Stimulated activated CD4-positive, alpha-beta T cell treated with anti-CD3 and anti-CD28 coated beads, Interleukin-4, amount 100 ng/mL, for 4 hours (primary cell): Measurements from ENCODE around the gene VPS39.

ENCODE experiments used
- DNase-seq, 2 experiments: peaks; one replicate each; pipeline ENCODE4 v3.0.0-alpha.2; 2020

The VPS39 gene

GRCh38 chr15:42157381-42157780 is 50.7 kb downstream of the VPS39 start:
- no peak for DNase-seq

- DNase-seq, result no peak
These were observed 51.7 kb downstream of the VPS39 start, which contains the start of gene PLA2G4F for GRCh38 chr15:42156243-42156922. TSS of gene PLA2G4F (minus strand) at chr15:42156636. CDS start at chr15:42156549, 87 bp downstream.

GRCh38 chr15:42155546-42156242 is 52.4 kb downstream of the VPS39 start:
- no peak for DNase-seq

GRCh38 chr15:42154956-42155355 is 53.1 kb downstream of the VPS39 start:
- DNase-seq, result no peak

GRCh38 chr15:42154212-42154941 is 53.7 kb downstream of the VPS39 start:
- no peak for DNase-seq

- no peak for DNase-seq
These were observed 54.3 kb downstream of the VPS39 start for GRCh38 chr15:42153874-42154211.

GRCh38 chr15:42152921-42153698 is 55.0 kb downstream of the VPS39 start:
- no peak for DNase-seq

- DNase-seq, result no peak
These were observed 55.7 kb downstream of the VPS39 start for GRCh38 chr15:42152196-42152920.

- no peak for DNase-seq
These were observed 56.4 kb downstream of the VPS39 start for GRCh38 chr15:42151736-42152135.

GRCh38 chr15:42151141-42151561 is 57.0 kb downstream of the VPS39 start:
- no peak for DNase-seq

- no peak for DNase-seq
These were observed 57.7 kb downstream of the VPS39 start for GRCh38 chr15:42150219-42150970.

- no peak for DNase-seq
These were observed 58.4 kb downstream of the VPS39 start for GRCh38 chr15:42149493-42150218.

- no peak for DNase-seq
These were observed 59.2 kb downstream of the VPS39 start for GRCh38 chr15:42148808-42149492.

- no peak for DNase-seq
These were observed 60.7 kb downstream of the VPS39 start for GRCh38 chr15:42147431-42147735.

GRCh38 chr15:42146551-42147430 is 61.3 kb downstream of the VPS39 start:
- DNase-seq, result no peak

- DNase-seq, result no peak
These were observed 62.3 kb downstream of the VPS39 start for GRCh38 chr15:42145546-42146455.

GRCh38 chr15:42144841-42145375 is 63.2 kb downstream of the VPS39 start:
- no peak for DNase-seq
